Measurements from ENCODE around the gene NSL1. TPM values are rescaled to one million over a fixed set of nuclear protein-coding genes. Genes with fewer than 3 reads are reported as not detected.

NSL1 gene
- total and polyA plus RNA-seq, 8 donors = 10.2 to 170 (median 28.7) TPM

- Histone ChIP-seq H3K4me1 (peaks cover 0 to 22% (median 8%) of the 10 kb centered on the region in 4 donors), H3K36me3 (no peaks in the 10 kb centered on the region), H3K4me3 (no peak overlapping the region), H3K27me3 (no peaks in the 10 kb centered on the region), H3K9me3 (no peaks in the 10 kb centered on the region), H3K27ac (no peak overlapping the region)
- TF ChIP-seq POLR2AphosphoS5 (IDR thresholded peaks at IDR 0.05) (no peak), POLR2A (IDR thresholded peaks at IDR 0.05) (no peak), EP300 (IDR thresholded peaks at IDR 0.05) (no peak), CTCF (IDR thresholded peaks at IDR 0.05) (no peak)
- 89 to 99% (median 94%) methylated on average over 2 of the region's 2 CpGs for WGBS, 5 donors
- intact Hi-C loops (cut with DNase I; ENCODE audit: low total_unique reads) = no loop called here
- no peak for DNase-seq
Observed at GRCh38 chr1:212719633-212720032, 71.9 kb downstream of the NSL1 start.

GRCh38 chr1:212718499-212718898 lies 73.1 kb downstream of the NSL1 start:
- Histone ChIP-seq H3K27me3 (no peaks in the 10 kb centered on the region), H3K4me3 (no peak overlapping the region), H3K36me3 (no peaks in the 10 kb centered on the region), H3K27ac (no peak overlapping the region), H3K9me3 (no peaks in the 10 kb centered on the region), H3K4me1 (peaks cover 0 to 22% (median 8%) of the 10 kb centered on the region in 4 donors)
- 17 to 39% (median 19%) methylated on average over 4 of the region's 4 CpGs for WGBS, 5 donors
- DNase-seq = peak in 1 of 2 donors; percentile 20
- TF ChIP-seq EP300 (IDR thresholded peaks at IDR 0.05) (no peak), POLR2AphosphoS5 (IDR thresholded peaks at IDR 0.05) (no peak), POLR2A (IDR thresholded peaks at IDR 0.05) (no peak), CTCF (IDR thresholded peaks at IDR 0.05) (no peak)
- intact Hi-C loops (cut with DNase I; ENCODE audit: low total_unique reads) = no loop called here

- TF ChIP-seq POLR2AphosphoS5 (IDR thresholded peaks at IDR 0.05) (no peak), POLR2A (IDR thresholded peaks at IDR 0.05) (no peak), EP300 (IDR thresholded peaks at IDR 0.05) (no peak), CTCF (IDR thresholded peaks at IDR 0.05) (no peak)
- DNase-seq = no peak
- no peaks in the 10 kb centered on the region for H3K27me3 ChIP-seq
- no peaks in the 10 kb centered on the region for H3K36me3 ChIP-seq
- H3K4me1 ChIP-seq = peaks cover 0 to 4% (median 0%) of the 10 kb centered on the region in 4 donors
- H3K9me3 ChIP-seq = no peaks in the 10 kb centered on the region
- H3K4me3 ChIP-seq = no peak overlapping the region
- intact Hi-C loops (cut with DNase I; ENCODE audit: low total_unique reads) = no loop called here
- 30 to 60% (median 33%) methylated on average over 1 of the region's 1 CpG for WGBS, 5 donors
- no peak overlapping the region for H3K27ac ChIP-seq
Observed at GRCh38 chr1:212716161-212716560, 75.4 kb downstream of the NSL1 start.

GRCh38 chr1:212713465-212714136 lies 78.0 kb downstream of the NSL1 start:
- DNase-seq = no peak
- WGBS, 5 donors = 70 to 78% (median 76%) methylated on average over 5 of the region's 5 CpGs
- Histone ChIP-seq H3K36me3 (no peaks in the 10 kb centered on the region), H3K27me3 (no peaks in the 10 kb centered on the region), H3K9me3 (no peaks in the 10 kb centered on the region), H3K4me1 (no peaks in the 10 kb centered on the region), H3K4me3 (no peak overlapping the region), H3K27ac (no peak overlapping the region)
- TF ChIP-seq CTCF (IDR thresholded peaks at IDR 0.05) = no peak
- intact Hi-C loops (cut with DNase I; ENCODE audit: low total_unique reads) = no loop called here

Data from stomach (tissue), 9 donors.